ENCODE results near the gene CEACAM20.
"Not testable (repeated sequence)": the region's sequence is repeated elsewhere in the genome, so short reads cannot be mapped to it uniquely, and the experiment has no call there.

Gene CEACAM20

DNA sequence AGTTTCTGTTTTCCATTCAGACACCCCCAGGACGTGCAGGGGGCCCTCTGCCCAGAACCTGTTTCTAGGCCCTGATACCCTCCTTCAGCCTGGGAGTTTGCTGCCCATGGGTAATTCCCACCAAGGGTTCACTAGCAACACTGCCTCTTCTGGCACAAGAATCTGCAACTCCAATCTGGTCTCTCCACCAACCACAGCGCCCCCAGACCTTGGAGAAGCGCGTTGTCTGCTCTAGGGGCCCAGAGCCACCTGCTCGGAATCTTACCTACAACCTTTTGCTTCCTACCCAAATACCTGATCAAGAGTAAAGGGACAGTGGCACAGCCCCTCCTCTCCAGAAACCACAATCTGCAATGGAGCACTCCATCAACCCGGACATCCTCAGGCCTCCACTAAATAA lies 29.9 kb downstream of the CEACAM20 start:
- ChIA-PET CTCF (interaction anchor here (0.6 to 1.3 kb wide), 2 partner anchors 14 to 498 kb away, joined by 3 to 4 read pairs; no protein-coding TSS in a partner anchor), POLR2A (no interaction called here)
- Histone ChIP-seq H3K4me1 (ENCODE audit: control extremely low read depth in 1 of 4, control insufficient read depth in 4 of 4, insufficient read depth in 4 of 4, low read length in 3 of 4) (peaks cover 8 to 22% (median 10%) of the 10 kb centered on the region in 4 experiments), H3K9me3 (ENCODE audit: control extremely low read depth in 1 of 5, control insufficient read depth in 4 of 5, insufficient read depth in 2 of 5, low read depth in 1 of 5, low read length in 4 of 5) (peaks cover 0 to 50% (median 39%) of the 10 kb centered on the region in 5 experiments), H3K27ac (ENCODE audit: insufficient read depth in 1 of 2, low read depth in 1 of 2, low read length in 2 of 2, poor library complexity in 1 of 2, severe bottlenecking in 2 of 2) (peak overlapping the region in 1 of 2 experiments; percentile 88), H3K4me3 (ENCODE audit: control insufficient read depth in 1 of 7, extremely low read depth in 1 of 7, insufficient read depth in 4 of 7, low read depth in 2 of 7, low read length in 6 of 7) (peak overlapping the region; percentile 85 to 96 (median 94)), H3K27me3 (replicated peaks in 2 of 5; ENCODE audit: control insufficient read depth in 4 of 5, insufficient read depth in 5 of 5, low read length in 4 of 5) (no peaks in the 10 kb centered on the region), H3K36me3 (ENCODE audit: control insufficient read depth in 4 of 4, insufficient read depth in 4 of 4, low read length in 3 of 4) (peaks cover 19 to 46% (median 34%) of the 10 kb centered on the region in 4 experiments)
- no peak for DNase-seq
- WGBS (ENCODE audit: insufficient coverage), result 14% methylated on average over 5 of the region's 6 CpGs

DNA sequence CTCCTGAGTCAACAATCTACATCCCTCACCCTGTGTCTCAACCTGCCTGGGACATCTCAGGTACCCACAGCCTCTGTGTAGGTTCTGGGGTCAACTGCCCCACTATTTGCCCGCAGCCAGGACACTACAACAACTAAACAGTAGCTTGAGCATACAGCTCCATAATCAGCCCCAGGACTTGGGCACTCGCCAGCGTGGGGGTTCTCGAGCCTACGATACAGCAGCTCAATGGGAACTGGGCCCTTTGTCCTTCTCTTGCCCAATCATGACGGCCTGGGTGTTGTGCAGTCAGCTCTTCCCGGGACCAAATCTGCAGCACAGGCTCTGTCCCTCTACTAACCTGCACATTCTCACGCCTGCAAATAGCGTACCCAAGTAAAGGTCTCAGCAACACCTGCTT lies 30.5 kb downstream of the CEACAM20 start:
- ChIA-PET POLR2A (no interaction called here), CTCF (interaction anchor here (1.3 kb wide), 1 partner anchor 15 kb away, joined by 4 read pairs; no protein-coding TSS in a partner anchor)
- Histone ChIP-seq H3K36me3 (ENCODE audit: control insufficient read depth in 4 of 4, insufficient read depth in 4 of 4, low read length in 3 of 4) (peaks cover 21 to 52% (median 40%) of the 10 kb centered on the region in 4 experiments), H3K9me3 (ENCODE audit: control extremely low read depth in 1 of 5, control insufficient read depth in 4 of 5, insufficient read depth in 2 of 5, low read depth in 1 of 5, low read length in 4 of 5) (peaks cover 0 to 55% (median 42%) of the 10 kb centered on the region in 5 experiments), H3K4me1 (ENCODE audit: control extremely low read depth in 1 of 4, control insufficient read depth in 4 of 4, insufficient read depth in 4 of 4, low read length in 3 of 4) (peaks cover 8 to 22% (median 10%) of the 10 kb centered on the region in 4 experiments), H3K27ac (ENCODE audit: insufficient read depth in 1 of 2, low read depth in 1 of 2, low read length in 2 of 2, poor library complexity in 1 of 2, severe bottlenecking in 2 of 2) (no peak overlapping the region), H3K27me3 (replicated peaks in 2 of 5; ENCODE audit: control insufficient read depth in 4 of 5, insufficient read depth in 5 of 5, low read length in 4 of 5) (no peaks in the 10 kb centered on the region), H3K4me3 (ENCODE audit: control insufficient read depth in 1 of 7, extremely low read depth in 1 of 7, insufficient read depth in 4 of 7, low read depth in 2 of 7, low read length in 6 of 7) (peak overlapping the region in 4 of 7 experiments; percentile 86 to 96 (median 94))
- no peak for DNase-seq
- over 99% methylated on average over 9 of the region's 9 CpGs for WGBS (ENCODE audit: insufficient coverage)

GRCh38 chr19:44496711-44497110 lies 32.8 kb downstream of the CEACAM20 start:
- no peak overlapping the region for H3K27ac ChIP-seq (ENCODE audit: insufficient read depth in 1 of 2, low read depth in 1 of 2, low read length in 2 of 2, poor library complexity in 1 of 2, severe bottlenecking in 2 of 2)
- H3K4me1 ChIP-seq (ENCODE audit: control extremely low read depth in 1 of 4, control insufficient read depth in 4 of 4, insufficient read depth in 4 of 4, low read length in 3 of 4), result peaks cover 8 to 22% (median 10%) of the 10 kb centered on the region in 4 experiments
- no peak for DNase-seq
- peaks cover 0 to 77% (median 62%) of the 10 kb centered on the region in 5 experiments for H3K9me3 ChIP-seq (ENCODE audit: control extremely low read depth in 1 of 5, control insufficient read depth in 4 of 5, insufficient read depth in 2 of 5, low read depth in 1 of 5, low read length in 4 of 5)
- peaks cover 32 to 75% (median 61%) of the 10 kb centered on the region in 4 experiments for H3K36me3 ChIP-seq (ENCODE audit: control insufficient read depth in 4 of 4, insufficient read depth in 4 of 4, low read length in 3 of 4)
- WGBS (ENCODE audit: insufficient coverage), result no CpG with 5 or more reads among the region's 1 CpG
- POLR2A ChIA-PET, result no interaction called here
- H3K27me3 ChIP-seq (replicated peaks in 2 of 5; ENCODE audit: control insufficient read depth in 4 of 5, insufficient read depth in 5 of 5, low read length in 4 of 5), result no peaks in the 10 kb centered on the region
- peak overlapping the region in 1 of 7 experiments; percentile 16 for H3K4me3 ChIP-seq (ENCODE audit: control insufficient read depth in 1 of 7, extremely low read depth in 1 of 7, insufficient read depth in 4 of 7, low read depth in 2 of 7, low read length in 6 of 7)
- CTCF ChIA-PET, result interaction anchor here (1.8 kb wide), 1 partner anchor 9 kb away, joined by 4 read pairs; no protein-coding TSS in a partner anchor

GRCh38 chr19:44476559-44477408 lies 52.7 kb downstream of the CEACAM20 start:
- peak; percentile 23 to 64 (median 48) for DNase-seq
- Histone ChIP-seq H3K4me1 (ENCODE audit: control extremely low read depth in 1 of 4, control insufficient read depth in 4 of 4, insufficient read depth in 4 of 4, low read length in 3 of 4) (no peaks in the 10 kb centered on the region), H3K36me3 (ENCODE audit: control insufficient read depth in 4 of 4, insufficient read depth in 4 of 4, low read length in 3 of 4) (peaks cover 49 to 69% (median 63%) of the 10 kb centered on the region in 4 experiments), H3K4me3 (ENCODE audit: control insufficient read depth in 1 of 7, extremely low read depth in 1 of 7, insufficient read depth in 4 of 7, low read depth in 2 of 7, low read length in 6 of 7) (no peak overlapping the region), H3K9me3 (ENCODE audit: control extremely low read depth in 1 of 5, control insufficient read depth in 4 of 5, insufficient read depth in 2 of 5, low read depth in 1 of 5, low read length in 4 of 5) (peaks cover 42 to 99% (median 85%) of the 10 kb centered on the region in 5 experiments), H3K27me3 (replicated peaks in 2 of 5; ENCODE audit: control insufficient read depth in 4 of 5, insufficient read depth in 5 of 5, low read length in 4 of 5) (no peaks in the 10 kb centered on the region), H3K27ac (ENCODE audit: insufficient read depth in 1 of 2, low read depth in 1 of 2, low read length in 2 of 2, poor library complexity in 1 of 2, severe bottlenecking in 2 of 2) (no peak overlapping the region)
- ChIA-PET POLR2A (no interaction called here), CTCF (interaction anchor here (1.6 kb wide), 1 partner anchor 14 kb away, joined by 4 read pairs; no protein-coding TSS in a partner anchor)
- 100% methylated on average over 3 of the region's 7 CpGs for WGBS (ENCODE audit: insufficient coverage)

GRCh38 chr19:44468730-44469129 lies 60.7 kb downstream of the CEACAM20 start:
- H3K4me3 ChIP-seq (ENCODE audit: control insufficient read depth in 1 of 7, extremely low read depth in 1 of 7, insufficient read depth in 4 of 7, low read depth in 2 of 7, low read length in 6 of 7); H3K27me3 ChIP-seq (replicated peaks in 2 of 5; ENCODE audit: control insufficient read depth in 4 of 5, insufficient read depth in 5 of 5, low read length in 4 of 5); DNase-seq; H3K27ac ChIP-seq (ENCODE audit: insufficient read depth in 1 of 2, low read depth in 1 of 2, low read length in 2 of 2, poor library complexity in 1 of 2, severe bottlenecking in 2 of 2); POLR2A ChIA-PET; H3K36me3 ChIP-seq (ENCODE audit: control insufficient read depth in 4 of 4, insufficient read depth in 4 of 4, low read length in 3 of 4); H3K4me1 ChIP-seq (ENCODE audit: control extremely low read depth in 1 of 4, control insufficient read depth in 4 of 4, insufficient read depth in 4 of 4, low read length in 3 of 4); CTCF ChIA-PET: not testable (repeated sequence)
- 47% methylated on average over 3 of the region's 5 CpGs for WGBS (ENCODE audit: insufficient coverage)
- peaks cover 5 to 77% (median 53%) of the 10 kb centered on the region in 5 experiments for H3K9me3 ChIP-seq (ENCODE audit: control extremely low read depth in 1 of 5, control insufficient read depth in 4 of 5, insufficient read depth in 2 of 5, low read depth in 1 of 5, low read length in 4 of 5)

GRCh38 chr19:44462600-44463286 lies 66.7 kb downstream of the CEACAM20 start:
- DNase-seq; H3K27ac ChIP-seq (ENCODE audit: insufficient read depth in 1 of 2, low read depth in 1 of 2, low read length in 2 of 2, poor library complexity in 1 of 2, severe bottlenecking in 2 of 2); POLR2A ChIA-PET; H3K4me3 ChIP-seq (ENCODE audit: control insufficient read depth in 1 of 7, extremely low read depth in 1 of 7, insufficient read depth in 4 of 7, low read depth in 2 of 7, low read length in 6 of 7); H3K36me3 ChIP-seq (ENCODE audit: control insufficient read depth in 4 of 4, insufficient read depth in 4 of 4, low read length in 3 of 4); CTCF ChIA-PET; H3K4me1 ChIP-seq (ENCODE audit: control extremely low read depth in 1 of 4, control insufficient read depth in 4 of 4, insufficient read depth in 4 of 4, low read length in 3 of 4); H3K27me3 ChIP-seq (replicated peaks in 2 of 5; ENCODE audit: control insufficient read depth in 4 of 5, insufficient read depth in 5 of 5, low read length in 4 of 5): not testable (repeated sequence)
- peaks cover 2 to 45% (median 14%) of the 10 kb centered on the region in 5 experiments for H3K9me3 ChIP-seq (ENCODE audit: control extremely low read depth in 1 of 5, control insufficient read depth in 4 of 5, insufficient read depth in 2 of 5, low read depth in 1 of 5, low read length in 4 of 5)
- WGBS (ENCODE audit: insufficient coverage), result 38% methylated on average over 1 of the region's 3 CpGs
